ENCODE measurements around the gene FAM184A.

The FAM184A gene

GRCh38 chr6:118914598-118914997 lies 163.9 kb downstream of the FAM184A start:
- no peak for DNase-seq (ENCODE audit: low read depth)

GRCh38 chr6:118913161-118913560 lies 165.3 kb downstream of the FAM184A start:
- no peak for DNase-seq (ENCODE audit: low read depth)

- DNase-seq (ENCODE audit: low read depth) = no peak
Observed at GRCh38 chr6:118912646-118913045, 165.8 kb downstream of the FAM184A start.

All from activated T-cell treated with anti-CD3 and anti-CD28 coated beads for 48 hours (primary cell).